TTC549 (cell line): ENCODE measurements around the gene MRAS.
"Not testable (repeated sequence)": the region's sequence is repeated elsewhere in the genome, so short reads cannot be mapped to it uniquely, and the experiment has no call there.

Source experiments
- FAIRE-seq: peaks from 2 replicates; lab custom pipeline; 2012; peaks lifted over from hg19 to GRCh38; lab: Jason Lieb, UNC

Gene MRAS

DNA sequence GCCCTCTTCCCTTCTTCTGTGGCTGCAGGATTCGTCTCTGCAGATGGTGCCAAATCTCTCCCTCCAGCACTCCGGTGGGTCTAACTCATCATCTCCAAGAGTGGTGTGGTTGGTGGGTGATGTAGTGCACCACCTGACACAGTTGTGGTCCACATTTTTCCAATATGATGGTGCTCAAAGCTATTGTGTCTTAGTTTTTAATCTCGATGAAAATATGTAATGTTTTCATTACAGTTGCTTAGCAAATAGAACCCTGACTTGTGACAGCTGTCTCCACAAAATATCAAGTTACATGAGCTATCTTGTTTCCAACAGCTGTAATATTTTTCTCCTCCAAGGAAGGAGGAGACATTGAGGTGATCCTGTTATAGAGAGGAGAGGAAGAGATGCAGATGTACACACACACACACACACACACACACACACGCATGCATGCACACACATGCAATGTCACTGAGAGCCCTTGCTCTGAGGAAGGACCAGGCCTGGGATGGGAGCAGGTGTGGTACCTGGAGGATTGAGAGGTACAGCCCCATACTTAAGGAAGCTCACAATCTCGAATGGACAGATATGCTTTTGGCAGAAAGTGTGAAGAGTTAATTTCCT, 70.3 kb downstream of the MRAS start:
- FAIRE-seq = no peak

DNA sequence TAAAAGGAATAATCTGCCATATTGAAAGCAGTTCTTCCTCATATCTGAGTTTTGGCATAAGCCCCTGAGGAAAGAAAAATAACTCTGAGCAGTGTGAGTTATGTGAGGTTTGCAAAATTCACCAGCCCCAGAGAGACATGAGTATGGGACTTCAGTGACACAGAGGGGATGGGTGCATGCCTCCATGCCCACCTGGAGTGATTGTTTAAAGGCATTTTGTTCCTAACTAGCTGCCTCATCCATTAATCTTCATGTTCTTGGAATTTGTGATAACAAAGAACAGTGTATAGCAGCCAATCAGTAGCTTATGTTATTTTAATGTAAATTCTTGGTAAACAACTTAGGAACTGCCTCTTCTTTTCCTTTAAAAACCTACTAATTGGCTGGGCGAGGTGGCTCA, 74.9 kb downstream of the MRAS start:
- FAIRE-seq = no peak

GRCh38 chr3:138424323-138424722, 75.9 kb downstream of the MRAS start:
- no peak for FAIRE-seq

DNA sequence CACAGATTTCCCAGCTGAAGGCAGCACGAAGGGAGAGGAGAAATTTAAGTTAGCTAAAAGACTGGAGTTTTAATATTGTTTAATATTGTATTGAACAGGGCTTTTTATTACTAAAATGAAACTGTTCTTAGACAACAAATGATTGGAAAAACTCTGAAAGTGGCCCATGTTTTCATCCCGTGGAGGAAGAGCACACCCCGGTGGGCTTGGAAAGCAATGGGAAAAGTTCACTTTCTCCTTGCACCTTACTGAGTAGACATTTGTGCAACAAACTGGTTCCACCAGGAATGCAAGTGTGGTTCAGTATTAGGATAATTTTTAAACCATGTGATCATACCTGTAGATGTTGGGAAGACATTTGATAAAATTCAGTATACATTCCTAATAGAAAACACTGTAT, 77.8 kb downstream of the MRAS start:
- peak; percentile 17 for FAIRE-seq

DNA sequence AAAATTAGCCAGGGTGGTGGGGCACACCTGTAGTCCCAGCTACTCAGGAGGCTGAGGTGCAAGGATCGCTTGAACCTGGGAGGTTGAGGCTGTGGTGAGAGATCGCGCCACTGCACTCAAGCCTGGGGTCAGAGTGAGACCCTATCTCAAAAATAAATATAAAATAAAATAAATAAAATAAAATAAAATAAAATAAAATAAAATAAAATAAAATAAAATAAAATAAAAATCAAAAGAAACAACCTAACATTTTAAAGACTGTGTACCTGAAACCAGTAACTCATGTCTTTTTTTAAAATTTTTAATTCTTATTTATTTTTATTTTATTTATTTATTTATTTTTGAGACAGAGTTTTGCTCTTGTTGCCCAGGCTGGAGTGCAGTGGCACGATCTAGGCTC, 78.4 kb downstream of the MRAS start:
- not testable (repeated sequence) for FAIRE-seq

GRCh38 chr3:138429665-138430064, 81.3 kb downstream of the MRAS start:
- no peak for FAIRE-seq

DNA sequence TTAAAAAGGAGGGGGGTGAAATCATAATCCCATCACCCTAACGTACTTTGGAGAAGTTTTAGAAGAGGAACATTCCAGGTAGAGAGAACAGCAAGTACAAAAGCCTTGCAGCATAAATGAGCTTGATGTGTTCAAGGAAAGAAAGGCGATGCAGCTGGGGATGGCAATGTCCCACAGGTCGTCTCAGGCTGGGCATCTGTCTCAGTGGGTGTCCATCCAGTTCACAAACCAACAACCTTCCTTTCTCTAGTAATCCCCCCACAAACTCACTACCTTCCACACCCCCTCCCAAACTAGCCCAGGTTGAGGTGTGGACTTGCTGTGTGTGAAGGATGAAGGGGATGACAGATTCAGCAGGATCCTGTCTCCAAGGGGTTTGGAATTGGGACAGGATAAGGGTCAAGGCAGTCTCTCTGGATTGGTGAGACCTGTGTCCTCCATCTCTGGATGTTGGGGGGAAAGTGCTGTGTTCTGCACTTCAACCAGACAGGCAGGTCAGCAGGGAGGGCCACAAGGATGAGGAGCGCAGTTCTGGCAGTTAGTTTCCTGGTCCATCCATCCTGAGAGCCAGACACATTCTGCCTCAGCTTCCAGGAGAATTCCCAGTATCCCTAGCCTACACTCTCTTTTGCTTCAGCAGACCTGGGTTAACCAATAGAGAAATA, 84.3 kb downstream of the MRAS start:
- FAIRE-seq = no peak

GRCh38 chr3:138433892-138434275, 85.5 kb downstream of the MRAS start:
- no peak for FAIRE-seq

DNA sequence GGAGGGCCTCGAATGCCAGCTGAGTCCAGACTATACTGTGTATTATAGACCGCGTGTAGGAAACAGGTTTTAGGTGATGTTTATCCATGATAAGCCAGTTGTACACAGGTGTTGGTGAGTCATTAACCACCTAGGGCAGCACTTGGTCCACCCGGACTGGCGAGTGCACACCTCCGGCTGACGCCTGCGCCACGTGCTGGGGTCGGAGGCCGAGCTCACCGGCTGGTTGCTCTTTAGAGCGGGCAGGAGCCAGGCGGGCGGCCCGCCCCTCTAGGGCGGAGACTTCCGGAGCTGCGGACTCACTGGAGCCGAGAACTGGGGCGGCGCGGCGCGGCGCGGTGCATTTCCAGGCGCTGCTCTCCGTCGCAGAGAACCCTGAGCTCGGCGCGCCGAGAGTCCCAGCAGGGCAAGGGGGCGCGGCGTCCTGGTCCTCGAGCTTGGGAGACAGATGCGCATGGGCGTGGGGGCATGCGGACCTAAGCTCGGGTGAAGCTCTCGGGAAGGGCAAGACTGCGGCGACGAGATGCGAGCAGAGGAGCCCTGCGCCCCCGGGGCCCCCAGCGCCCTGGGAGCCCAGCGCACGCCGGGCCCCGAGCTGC, 86.0 kb downstream of the MRAS start, which contains the start of gene ESYT3:
ESYT3 (plus strand) TSS at position 341 of the 599 bp plus-strand sequence; CDS start at position 524, 183 bp downstream.
- no peak for FAIRE-seq

DNA sequence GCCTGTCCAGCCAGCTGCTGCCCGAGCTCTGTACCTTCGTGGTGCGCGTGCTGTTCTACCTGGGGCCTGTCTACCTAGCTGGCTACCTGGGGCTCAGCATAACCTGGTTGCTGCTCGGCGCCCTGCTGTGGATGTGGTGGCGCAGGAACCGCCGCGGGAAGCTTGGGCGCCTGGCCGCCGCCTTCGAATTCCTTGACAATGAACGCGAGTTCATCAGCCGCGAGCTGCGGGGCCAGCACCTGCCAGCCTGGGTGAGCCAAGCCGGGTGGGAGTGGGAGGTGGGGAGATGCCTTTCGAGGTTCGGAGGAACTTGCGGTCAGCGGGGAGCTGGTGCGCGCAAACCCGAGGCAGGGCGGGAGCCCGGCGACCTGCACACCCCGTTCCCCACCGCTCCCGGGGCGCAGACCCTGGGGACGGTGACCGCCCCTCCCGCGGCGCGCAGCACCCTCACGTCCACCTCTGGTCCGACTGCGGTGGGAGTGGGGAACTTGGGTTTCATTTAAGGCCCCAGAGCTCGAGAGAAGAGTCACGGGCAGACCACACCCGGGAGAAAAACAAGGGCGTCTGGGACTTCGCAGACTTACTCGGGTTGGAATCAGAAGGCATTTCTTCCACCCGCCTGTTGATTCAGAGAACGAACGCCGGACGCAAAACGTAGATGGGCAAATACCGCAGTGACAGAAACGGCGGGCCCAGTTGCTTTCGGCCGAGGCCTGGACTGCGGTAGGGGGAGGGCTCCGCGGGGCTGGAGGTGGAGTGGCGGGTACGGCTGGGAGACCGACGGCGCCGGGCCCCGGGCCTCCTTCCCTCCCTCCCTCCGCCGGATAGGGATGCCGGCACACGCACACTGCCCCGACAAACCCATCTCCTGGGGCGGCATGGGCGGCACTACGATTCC, 86.7 kb downstream of the MRAS start:
- FAIRE-seq = no peak

GRCh38 chr3:138435840-138436239, 87.5 kb downstream of the MRAS start:
- no peak for FAIRE-seq

DNA sequence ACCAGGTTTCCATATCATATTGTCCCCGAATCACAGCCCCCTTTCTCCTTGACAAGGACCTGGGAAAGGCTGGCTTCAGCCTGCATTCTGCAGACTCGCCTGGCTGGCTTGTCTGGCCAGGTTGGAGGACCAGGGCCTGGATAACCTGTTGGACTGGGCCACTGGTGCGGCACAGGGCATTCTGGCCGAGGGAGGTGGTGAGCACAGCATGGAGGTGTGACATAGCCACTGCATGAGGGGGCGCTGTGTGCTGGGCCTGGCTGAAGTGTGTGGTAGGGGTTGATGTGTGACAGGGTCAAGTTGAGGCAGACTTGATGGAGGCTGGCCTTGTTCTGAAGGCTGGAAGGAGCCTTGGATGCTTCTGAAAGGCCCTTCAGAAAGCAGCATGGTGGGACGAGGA, 88.9 kb downstream of the MRAS start:
- no peak for FAIRE-seq

- FAIRE-seq = no peak
Observed at GRCh38 chr3:138438896-138439295, 90.5 kb downstream of the MRAS start.

DNA sequence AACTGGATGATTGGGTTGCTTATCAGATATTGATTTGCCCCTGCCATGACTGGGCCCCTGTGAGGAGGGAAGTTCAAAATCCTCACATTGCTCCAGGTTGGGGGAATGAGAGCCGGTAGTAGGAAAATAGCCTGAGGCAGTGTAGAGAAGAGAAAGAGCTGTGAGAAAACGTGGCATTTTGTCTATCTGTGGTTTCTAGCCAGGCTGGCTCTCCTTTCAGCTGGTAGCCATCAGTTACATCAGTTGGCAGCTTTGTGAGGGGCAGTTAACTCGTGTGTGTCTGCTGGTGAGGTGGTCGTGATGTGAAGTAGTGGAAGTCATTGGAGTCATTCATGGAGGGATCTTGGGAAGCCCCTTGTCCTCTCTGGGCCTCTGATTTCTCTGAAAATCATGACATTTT, 91.3 kb downstream of the MRAS start:
- no peak for FAIRE-seq

DNA sequence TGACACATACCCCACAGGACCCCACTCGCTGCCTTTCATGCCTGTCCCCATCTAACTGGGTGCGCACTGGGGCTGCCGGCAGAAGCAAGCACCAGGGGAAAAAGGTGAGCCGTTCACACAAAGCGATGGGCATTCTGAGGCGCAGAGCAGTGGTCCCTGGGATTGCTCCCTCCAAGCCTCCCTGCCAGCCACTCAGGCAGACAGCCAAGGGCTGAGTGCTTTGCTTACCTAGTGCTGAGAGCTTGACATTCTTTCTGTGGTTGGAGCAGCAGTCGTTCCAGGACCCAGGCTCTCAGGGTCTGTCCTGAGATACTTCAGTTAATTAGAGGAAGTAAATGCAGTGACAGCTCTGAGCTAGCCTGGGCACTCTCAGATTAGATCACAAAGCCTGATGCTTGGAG, 91.7 kb downstream of the MRAS start:
- no peak for FAIRE-seq

GRCh38 chr3:138440596-138440995, 92.2 kb downstream of the MRAS start:
- FAIRE-seq = no peak

DNA sequence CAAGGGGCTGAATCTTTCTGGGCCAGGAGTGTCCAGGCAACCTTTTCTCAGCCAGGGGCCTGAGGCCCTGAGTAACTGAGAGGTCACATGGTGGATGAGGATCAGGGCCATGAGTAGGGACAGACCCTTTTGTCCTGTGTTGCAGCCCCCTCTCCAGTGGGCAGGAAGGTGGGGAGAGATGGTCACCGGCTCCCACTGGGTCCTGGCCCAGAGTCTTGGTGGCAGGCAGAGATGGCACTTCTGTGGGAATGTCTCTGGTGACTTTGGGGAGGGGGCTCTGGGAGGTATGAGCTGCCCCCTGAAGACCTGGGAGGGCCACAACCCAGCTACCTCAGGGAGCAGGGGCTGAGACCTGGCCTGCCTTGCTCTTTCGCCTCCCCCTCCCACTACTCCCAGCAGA, 92.9 kb downstream of the MRAS start:
- no peak for FAIRE-seq

DNA sequence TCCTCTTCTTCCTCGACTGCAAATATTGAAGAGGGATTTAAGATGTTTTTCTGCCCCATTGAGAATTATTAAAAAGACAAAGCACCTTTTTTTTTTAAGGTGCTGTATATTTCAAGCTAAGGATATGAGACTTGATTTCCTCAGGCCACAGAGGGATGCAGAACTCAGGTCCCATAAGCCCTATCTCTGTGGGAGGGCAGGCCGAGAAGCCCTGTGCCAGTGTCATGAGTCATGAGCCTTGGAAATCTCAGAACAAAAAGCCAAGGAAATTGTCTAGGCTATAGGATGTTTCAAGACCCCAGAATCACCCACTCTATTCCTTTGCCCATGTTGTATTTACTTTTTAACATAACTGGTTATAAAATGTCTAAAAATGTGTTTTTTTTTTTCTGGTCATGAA, 93.4 kb downstream of the MRAS start:
- no peak for FAIRE-seq

DNA sequence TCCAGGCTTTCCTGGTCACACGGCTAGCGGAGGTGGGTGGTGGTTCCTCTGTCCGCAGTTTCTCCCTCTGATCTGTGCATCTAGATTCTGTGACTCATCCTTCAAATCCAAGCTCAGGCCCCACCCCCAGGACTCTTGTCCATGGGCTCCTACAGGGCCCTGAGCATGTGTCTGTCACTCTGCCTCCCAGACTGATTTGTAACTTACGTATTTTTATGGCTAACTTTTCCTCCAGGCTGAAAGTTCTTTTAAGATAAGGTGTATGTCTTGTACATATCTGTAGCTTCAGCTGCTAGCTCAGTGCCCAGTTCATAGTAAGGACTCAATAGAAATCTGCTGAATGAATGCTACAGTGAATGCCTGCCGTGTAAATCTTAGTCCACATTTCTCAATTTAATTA, 94.1 kb downstream of the MRAS start:
- FAIRE-seq = no peak

DNA sequence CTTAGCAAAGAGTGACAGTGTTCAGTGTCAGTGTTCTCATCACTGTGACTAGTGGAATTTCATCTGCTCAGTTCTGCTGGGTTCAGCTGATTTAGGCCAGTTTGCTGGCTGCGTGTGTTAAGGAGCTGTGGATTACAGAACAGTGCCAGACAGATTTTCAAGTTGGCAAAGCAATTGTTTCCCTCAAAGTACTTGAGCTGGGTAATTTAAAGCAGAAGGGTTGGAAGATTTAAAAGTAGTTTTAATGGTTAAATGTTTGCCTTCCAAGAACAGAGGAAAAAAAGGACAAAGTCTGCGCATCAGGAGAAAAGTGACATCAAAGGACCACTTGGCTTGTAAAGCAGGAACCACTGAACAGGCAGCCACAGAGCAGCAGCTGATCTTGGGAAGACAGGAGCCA, 94.7 kb downstream of the MRAS start:
- no peak for FAIRE-seq

DNA sequence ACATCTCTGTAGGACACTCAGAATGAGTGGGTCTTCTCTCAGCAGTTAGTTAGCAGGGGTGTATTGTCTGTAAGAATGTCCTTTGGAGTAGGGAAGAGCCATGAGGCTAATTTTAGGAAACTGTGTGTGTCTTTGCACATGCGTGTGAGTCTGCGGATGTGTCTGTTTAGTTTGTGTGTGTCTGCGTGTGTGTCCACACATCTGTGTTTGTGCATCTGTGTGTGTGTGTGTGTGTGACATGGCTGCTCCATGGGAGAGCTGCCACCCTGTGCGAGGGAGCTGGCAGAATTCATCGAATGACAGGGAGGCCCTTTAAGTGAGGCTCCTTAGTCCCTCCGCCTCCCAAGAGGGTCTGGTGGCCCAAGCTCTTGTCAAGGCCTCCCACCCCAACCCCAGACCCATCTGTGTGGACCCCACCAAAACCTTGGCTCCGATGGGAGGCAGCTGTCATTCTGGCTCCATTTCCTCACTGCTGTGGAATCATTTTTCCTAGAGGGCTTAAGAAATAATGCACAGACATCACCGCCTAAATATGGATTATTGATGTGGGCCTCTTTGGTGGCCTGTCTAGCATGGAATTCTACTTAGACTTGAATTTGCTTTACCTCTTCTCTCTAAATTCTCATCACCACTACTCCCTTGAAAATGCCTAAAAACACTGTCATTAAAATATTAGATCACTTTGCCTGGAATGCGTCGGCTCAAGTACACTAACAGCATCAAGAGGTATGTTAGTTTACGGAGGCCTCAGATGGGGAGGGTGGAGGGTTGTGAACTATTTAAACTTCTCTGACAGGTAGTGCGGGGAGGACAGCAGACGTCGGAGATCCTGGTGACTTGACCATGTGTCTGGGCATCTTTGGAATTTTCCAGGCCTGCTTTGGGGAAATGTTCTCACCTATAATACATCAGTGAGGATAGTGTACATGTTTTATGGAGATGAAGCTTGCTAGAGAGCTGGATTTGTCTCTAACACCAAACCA, 95.4 kb downstream of the MRAS start:
- no peak for FAIRE-seq

- FAIRE-seq = no peak
Observed at GRCh38 chr3:138445236-138445635, 96.9 kb downstream of the MRAS start.
